ENCODE results near the gene KCNIP3. TPM values are rescaled to one million over a fixed set of nuclear protein-coding genes. Genes with fewer than 3 reads are reported as not detected.

Gene KCNIP3
- total RNA-seq, 3 donors from 2014 or later (not counting 1 experiment from before 2014, with no cell fraction given), result 0.52 to 1.4 TPM; not detected in 1

GRCh38 chr2:95261602-95262001 lies 35.5 kb upstream of the KCNIP3 start:
- DNase-seq, result no peak
- no peak for TF ChIP-seq CTCF (IDR thresholded peaks at IDR 0.05)
- Histone ChIP-seq H3K27me3 (ENCODE audit: control insufficient read depth, insufficient read depth, low read length) (no peaks in the 10 kb centered on the region), H3K27ac (ENCODE audit: low read length) (no peak overlapping the region), H3K4me1 (ENCODE audit: control insufficient read depth, insufficient read depth, low read length) (no peaks in the 10 kb centered on the region), H3K9me3 (ENCODE audit: control insufficient read depth, insufficient read depth, low read length) (peaks cover 9% of the 10 kb centered on the region), H3K4me3 (ENCODE audit: low read length) (no peak overlapping the region), H3K36me3 (ENCODE audit: control insufficient read depth, insufficient read depth, low read length) (no peaks in the 10 kb centered on the region)
- 52% methylated on average over 6 of the region's 6 CpGs for WGBS (ENCODE audit: insufficient coverage)
- H3K4me1 Mint-ChIP-seq, result no peaks in the 10 kb centered on the region
- H3K4me3 Mint-ChIP-seq, result no peak overlapping the region
- intact Hi-C loops (cut with micrococcal nuclease), result no loop called here
- peaks cover 4% of the 10 kb centered on the region for H3K36me3 Mint-ChIP-seq
- peaks cover 3 to 8% of the 10 kb centered on the region in 2 donors for H3K27me3 Mint-ChIP-seq (ENCODE audit: low read depth in 2 of 2)
- peaks cover 6 to 9% of the 10 kb centered on the region in 2 donors for H3K9me3 Mint-ChIP-seq
- no peak for ATAC-seq
- no peak overlapping the region for H3K27ac Mint-ChIP-seq

GRCh38 chr2:95262896-95263542 lies 34.1 kb upstream of the KCNIP3 start:
- WGBS (ENCODE audit: insufficient coverage), result 54% methylated on average over 2 of the region's 2 CpGs
- TF ChIP-seq CTCF (IDR thresholded peaks at IDR 0.05), result no peak
- H3K27ac Mint-ChIP-seq, result no peak overlapping the region
- no peaks in the 10 kb centered on the region for H3K4me1 Mint-ChIP-seq
- Histone ChIP-seq H3K36me3 (ENCODE audit: control insufficient read depth, insufficient read depth, low read length) (no peaks in the 10 kb centered on the region), H3K27me3 (ENCODE audit: control insufficient read depth, insufficient read depth, low read length) (no peaks in the 10 kb centered on the region), H3K9me3 (ENCODE audit: control insufficient read depth, insufficient read depth, low read length) (peaks cover 7% of the 10 kb centered on the region), H3K27ac (ENCODE audit: low read length) (no peak overlapping the region), H3K4me1 (ENCODE audit: control insufficient read depth, insufficient read depth, low read length) (no peaks in the 10 kb centered on the region), H3K4me3 (ENCODE audit: low read length) (no peak overlapping the region)
- no peaks in the 10 kb centered on the region for H3K36me3 Mint-ChIP-seq
- H3K9me3 Mint-ChIP-seq, result peaks cover 3 to 6% of the 10 kb centered on the region in 2 donors
- intact Hi-C loops (cut with micrococcal nuclease), result no loop called here
- ATAC-seq (no peak), DNase-seq (no peak)
- no peak overlapping the region for H3K4me3 Mint-ChIP-seq
- peaks cover 3 to 8% of the 10 kb centered on the region in 2 donors for H3K27me3 Mint-ChIP-seq (ENCODE audit: low read depth in 2 of 2)

DNA sequence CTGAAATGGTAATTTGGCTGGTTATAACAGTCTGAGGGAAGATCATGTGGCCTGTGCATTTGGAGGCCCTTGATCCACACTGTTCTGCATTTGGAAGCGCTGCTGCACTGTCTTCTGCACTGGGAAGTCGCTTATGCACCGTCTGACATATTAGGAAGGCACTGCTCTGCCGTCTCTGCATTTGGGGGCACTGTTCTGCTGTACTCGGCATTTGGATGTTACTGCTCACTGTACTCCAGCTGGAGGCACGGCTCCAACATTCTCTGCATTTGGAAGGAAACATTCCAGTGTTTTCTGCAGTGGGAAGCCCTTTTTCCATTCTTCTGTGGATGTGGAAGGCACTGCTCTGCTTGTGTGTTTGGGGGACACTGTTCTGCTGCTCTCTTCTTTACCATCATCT lies 32.5 kb upstream of the KCNIP3 start:
- peaks cover 0 to 4% of the 10 kb centered on the region in 2 donors for H3K9me3 Mint-ChIP-seq
- intact Hi-C loops (cut with micrococcal nuclease), result no loop called here
- WGBS (ENCODE audit: insufficient coverage), result 82% methylated on average over 6 of the region's 6 CpGs

More for the DNA sequence above, 32.5 kb upstream of the KCNIP3 start:
- H3K27me3 ChIP-seq (ENCODE audit: control insufficient read depth, insufficient read depth, low read length), result no peaks in the 10 kb centered on the region
- Mint-ChIP-seq H3K27me3 (ENCODE audit: low read depth in 2 of 2) (peaks cover 3 to 8% of the 10 kb centered on the region in 2 donors), H3K27ac (no peak overlapping the region), H3K4me3 (no peak overlapping the region), H3K4me1 (no peaks in the 10 kb centered on the region), H3K36me3 (no peaks in the 10 kb centered on the region)
- H3K9me3 ChIP-seq (ENCODE audit: control insufficient read depth, insufficient read depth, low read length), result peaks cover 2% of the 10 kb centered on the region
- ATAC-seq, result no peak
- H3K36me3 ChIP-seq (ENCODE audit: control insufficient read depth, insufficient read depth, low read length), result no peaks in the 10 kb centered on the region
- H3K4me1 ChIP-seq (ENCODE audit: control insufficient read depth, insufficient read depth, low read length), result no peaks in the 10 kb centered on the region
- no peak for DNase-seq
- no peak overlapping the region for H3K27ac ChIP-seq (ENCODE audit: low read length)
- no peak for TF ChIP-seq CTCF (IDR thresholded peaks at IDR 0.05)
- H3K4me3 ChIP-seq (ENCODE audit: low read length), result no peak overlapping the region

Measured in natural killer cell (primary cell).